SK-N-SH (cell line): ENCODE results near the gene VIL1. TPM values are rescaled to one million over a fixed set of nuclear protein-coding genes. Genes with fewer than 3 reads are reported as not detected.

Source experiments
- CTCF ChIA-PET: fragments of 300-600, 350-600 bp; formaldehyde crosslinking; extraction: SDS; loops from one replicate; lab custom pipeline; 2021; lab: Yijun Ruan, JAX
- POLR2A ChIA-PET: fragments of 350-600 bp; sonication (Branson Sonifier 250); formaldehyde crosslinking; extraction: SDS; loops from one replicate; lab custom pipeline; 2020; ENCODE audit warnings: antibody characterized with exemption, inconsistent platforms; lab: Yijun Ruan, JAX
- DNase-seq: peaks from one replicate; pipeline ENCODE4 v3.0.0; 2012
- H2AFZ ChIP-seq: fragments of 200-600 bp; sonication (generic); 2 replicates; pipeline ENCODE4 v1.8.1; 2016; ENCODE audit warnings: antibody characterized with exemption, mild to moderate bottlenecking, low read depth
- H3F3A ChIP-seq: fragments of 200-600 bp; sonication (generic); replicated peaks from 2 replicates; pipeline ENCODE3; 2016; ENCODE audit warnings: antibody characterized with exemption, mild to moderate bottlenecking; ENCODE audit not compliant: insufficient read depth
- H3K27ac ChIP-seq, 2 experiments: fragments of 200-500 bp in 1 of 2; fragments of 200-600 bp in 1 of 2; sonication (Bioruptor generic) in 1 of 2; sonication (generic), shearing (Covaris generic) in 1 of 2; 2 replicates each; pipeline versions ENCODE4 v1.5.1 to v1.6.1; 2014 to 2016; ENCODE audit warnings: low read depth in 2 of 2, inconsistent platforms in 1 of 2, low read length in 1 of 2, mild to moderate bottlenecking in 1 of 2, mixed read lengths in 1 of 2
- H3K27me3 ChIP-seq: fragments of 200-600 bp; sonication (generic), shearing (Covaris generic); 2 replicates; pipeline ENCODE4 v1.6.1; 2016; ENCODE audit warnings: mixed run types; ENCODE audit not compliant: insufficient read depth
- H3K36me3 ChIP-seq, 2 experiments: fragments of 200-500 bp in 1 of 2; fragments of 200-600 bp in 1 of 2; sonication (Bioruptor generic) in 1 of 2; sonication (generic) in 1 of 2; replicated peaks in 1 of 2; 2 replicates each; pipeline versions ENCODE3 to v1.5.1; 2014 to 2016; ENCODE audit warnings: low read length in 1 of 2, mild to moderate bottlenecking in 1 of 2; ENCODE audit not compliant: insufficient read depth in 2 of 2, control insufficient read depth in 1 of 2
- H3K4me1 ChIP-seq, 2 experiments: fragments of 200-500 bp in 1 of 2; fragments of 200-600 bp in 1 of 2; sonication (Bioruptor generic) in 1 of 2; sonication (generic), shearing (Covaris generic) in 1 of 2; 2 replicates each; pipeline versions ENCODE4 v1.5.1 to v1.6.1; 2014 to 2016; ENCODE audit warnings: low read depth in 1 of 2, low read length in 1 of 2, mixed run types in 1 of 2; ENCODE audit not compliant: insufficient read depth in 2 of 2, control insufficient read depth in 1 of 2
- H3K4me2 ChIP-seq: fragments of 200-600 bp; sonication (generic), shearing (Covaris generic); 2 replicates; pipeline ENCODE4 v1.6.1; 2017; ENCODE audit warnings: mixed run types
- H3K4me3 ChIP-seq, 2 experiments: fragments of 200-500 bp in 1 of 2; fragments of 200-600 bp in 1 of 2; sonication (Bioruptor generic) in 1 of 2; sonication (generic), shearing (Covaris generic) in 1 of 2; 2 replicates each; pipeline versions ENCODE4 v1.5.1 to v1.8.1; 2014 to 2016; ENCODE audit warnings: low read depth in 2 of 2, inconsistent platforms in 1 of 2, low read length in 1 of 2, mild to moderate bottlenecking in 1 of 2, mixed read lengths in 1 of 2, moderate library complexity in 1 of 2
- H3K79me2 ChIP-seq: fragments of 200-600 bp; sonication (generic); 2 replicates; pipeline ENCODE4 v1.8.1; 2017; ENCODE audit warnings: mild to moderate bottlenecking; ENCODE audit not compliant: insufficient read depth
- H3K9ac ChIP-seq: fragments of 200-600 bp; sonication (generic); 2 replicates; pipeline ENCODE4 v1.6.1; 2017; ENCODE audit warnings: mixed run types
- H3K9me2 ChIP-seq: fragments of 200-600 bp; sonication (generic); 2 replicates; pipeline ENCODE4 v1.6.1; 2017; ENCODE audit warnings: mixed run types
- H3K9me3 ChIP-seq: fragments of 200-600 bp; sonication (generic); 2 replicates; pipeline ENCODE4 v1.6.1; 2017; ENCODE audit warnings: mixed run types, mild to moderate bottlenecking, moderate library complexity
- H4K20me1 ChIP-seq: fragments of 200-600 bp; sonication (generic); 2 replicates; pipeline ENCODE4 v1.6.1; 2017; ENCODE audit warnings: mild to moderate bottlenecking, mixed run types; ENCODE audit not compliant: insufficient read depth
- CTCF ChIP-seq: fragments of 200-600 bp; sonication (generic); IDR thresholded peaks from 2 replicates; pipeline ENCODE4 v1.6.1; 2017; ENCODE audit warnings: antibody characterized with exemption, mild to moderate bottlenecking, moderate library complexity
- ELF1 ChIP-seq: IDR thresholded peaks from 2 replicates; pipeline ENCODE4 v1.4.0; 2012
- FOXJ3 ChIP-seq: sonication (generic); formaldehyde crosslinking; IDR thresholded peaks from 2 replicates; pipeline ENCODE4 v1.5.1; 2020; ENCODE audit warnings: mild to moderate bottlenecking, missing genetic modification reagents
- GATA2 ChIP-seq: sonication (generic); formaldehyde crosslinking; IDR thresholded peaks from 2 replicates; pipeline ENCODE4 v1.5.0; 2020; ENCODE audit warnings: mild to moderate bottlenecking, missing genetic modification reagents
- IRF3 ChIP-seq: fragments of 150-350 bp; IDR thresholded peaks from 2 replicates; pipeline ENCODE4 v1.6.1; 2016; ENCODE audit warnings: mild to moderate bottlenecking, low read depth, low read length
- JUND ChIP-seq: IDR thresholded peaks from 2 replicates; pipeline ENCODE4 v1.4.0; 2012
- MAX ChIP-seq: IDR thresholded peaks from 2 replicates; pipeline ENCODE4 v1.4.0; 2012; ENCODE audit warnings: low read depth
- MXI1 ChIP-seq: IDR thresholded peaks from 2 replicates; pipeline ENCODE4 v1.6.1; 2012; ENCODE audit warnings: mild to moderate bottlenecking, low read depth, low read length, improper control_type of control experiment
- POLR2AphosphoS5 ChIP-seq: IDR thresholded peaks from 2 replicates; pipeline ENCODE4 v1.6.1; 2012; ENCODE audit warnings: low read depth, low read length
- RCOR1 ChIP-seq: fragments of 150-350 bp; IDR thresholded peaks from 2 replicates; pipeline ENCODE4 v1.6.1; 2017; ENCODE audit warnings: antibody characterized with exemption, low read length
- REST ChIP-seq: IDR thresholded peaks from 2 replicates; pipeline ENCODE4 v1.6.1; 2012; ENCODE audit warnings: mild to moderate bottlenecking, low read depth, low read length, moderate library complexity
- RFX5 ChIP-seq: IDR thresholded peaks from 2 replicates; pipeline ENCODE4 v1.6.1; 2012; ENCODE audit warnings: mild to moderate bottlenecking, improper control_type of control experiment, low read length
- USF1 ChIP-seq: IDR thresholded peaks from 2 replicates; pipeline ENCODE4 v1.4.0; 2012; ENCODE audit warnings: low read depth, borderline replicate concordance
- USF2 ChIP-seq: fragments of 150-350 bp; IDR thresholded peaks from 2 replicates; pipeline ENCODE4 v1.6.1; 2017; ENCODE audit warnings: antibody characterized with exemption, low read length, low read depth, borderline replicate concordance
- ZBTB33 ChIP-seq: IDR thresholded peaks from 2 replicates; pipeline ENCODE4 v1.4.0; 2012; ENCODE audit warnings: low read depth, borderline replicate concordance
- WGBS: methylation state at CpG from one replicate; pipeline ENCODE4 v1.1.6; 2017; ENCODE audit warnings: low lambda C conversion rate; 5-methylcytosine and 5-hydroxymethylcytosine counted together
- polyA plus RNA-seq, 3 experiments: library from polyadenylated mRNA; depleted of rRNA; stranded (reverse); fragments of >200 nt; gene quantifications; 2 replicates each; pipeline ENCODE4 v1.2.3, GENCODE V29; 2012

Gene VIL1
- polyA plus RNA-seq, 1 of the 3 experiments (the other 2 are of a cell fraction) = under 0.01 TPM

GRCh38 chr2:218456849-218457248, 37.9 kb downstream of the VIL1 start:
- ChIA-PET CTCF (interaction anchor here (1.1 to 1.2 kb wide), 2 partner anchors 10 to 216 kb away, joined by 3 read pairs; no protein-coding TSS in a partner anchor), POLR2A (no interaction called here)
- Histone ChIP-seq H3K79me2 (no peaks in the 10 kb centered on the region), H3K9me2 (no peaks in the 10 kb centered on the region), H3F3A (peaks cover 5% of the 10 kb centered on the region), H3K27ac (no peak overlapping the region), H4K20me1 (no peaks in the 10 kb centered on the region), H3K36me3 (peaks cover 22 to 54% of the 10 kb centered on the region in 2 experiments), H3K27me3 (no peaks in the 10 kb centered on the region), H3K4me1 (no peaks in the 10 kb centered on the region), H2AFZ (no peak overlapping the region), H3K4me2 (no peak overlapping the region), H3K9me3 (no peaks in the 10 kb centered on the region), H3K4me3 (no peak overlapping the region), H3K9ac (no peak overlapping the region)
- 99% methylated on average over 3 of the region's 3 CpGs for WGBS
- no peak for TF ChIP-seq USF2
- no peak for DNase-seq

GRCh38 chr2:218458598-218458997, 39.7 kb downstream of the VIL1 start:
- Histone ChIP-seq H3K4me1 (no peaks in the 10 kb centered on the region), H3K9me2 (no peaks in the 10 kb centered on the region), H3K4me3 (no peak overlapping the region), H3K4me2 (no peak overlapping the region), H2AFZ (no peak overlapping the region), H3F3A (peaks cover 5% of the 10 kb centered on the region), H3K9me3 (no peaks in the 10 kb centered on the region), H3K9ac (no peak overlapping the region), H3K36me3 (peaks cover 19 to 46% of the 10 kb centered on the region in 2 experiments), H3K79me2 (no peaks in the 10 kb centered on the region), H3K27me3 (no peaks in the 10 kb centered on the region), H4K20me1 (no peaks in the 10 kb centered on the region), H3K27ac (no peak overlapping the region)
- 92% methylated on average over 1 of the region's 1 CpG for WGBS
- POLR2A ChIA-PET = no interaction called here
- no peak for DNase-seq
- no peak for TF ChIP-seq REST
- no peak for TF ChIP-seq ELF1
- TF ChIP-seq RFX5 = no peak
- no peak for TF ChIP-seq USF1
- TF ChIP-seq JUND = no peak
- no peak for TF ChIP-seq CTCF
- no peak for TF ChIP-seq MXI1
- TF ChIP-seq USF2 = no peak
- TF ChIP-seq IRF3 = no peak
- TF ChIP-seq RCOR1 = no peak
- no peak for TF ChIP-seq MAX
- no peak for TF ChIP-seq GATA2 (CRISPR knock-in tag)
- no peak for TF ChIP-seq POLR2AphosphoS5
- TF ChIP-seq ZBTB33 = no peak
- no peak for TF ChIP-seq FOXJ3 (CRISPR knock-in tag)
- CTCF ChIA-PET = interaction anchor here (0.7 to 1.1 kb wide), 4 partner anchors 8 to 190 kb away, joined by 3 read pairs; no protein-coding TSS in a partner anchor
